Measurements from ENCODE around the gene ICAM2.

DNA sequence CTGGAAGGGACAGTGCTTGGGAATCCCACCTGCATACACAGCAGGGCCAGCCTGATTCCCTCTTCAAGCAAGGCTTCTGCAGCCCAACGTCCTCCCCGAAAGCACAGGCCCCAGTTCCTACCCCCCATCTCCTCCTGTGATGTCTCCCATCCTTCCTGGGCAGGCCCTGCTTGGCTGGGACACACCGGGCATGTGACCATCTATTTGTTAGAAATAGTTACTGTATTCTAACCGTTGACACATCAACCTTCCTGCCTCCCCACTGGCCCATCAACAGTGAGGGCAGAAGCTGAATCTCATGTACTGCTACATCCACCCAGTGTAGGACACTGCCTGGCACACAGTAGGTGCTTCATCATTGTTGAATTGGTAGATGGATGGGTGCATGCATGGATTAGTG is 11.6 kb downstream of the ICAM2 start:
- TF ChIP-seq, protein P1, sequence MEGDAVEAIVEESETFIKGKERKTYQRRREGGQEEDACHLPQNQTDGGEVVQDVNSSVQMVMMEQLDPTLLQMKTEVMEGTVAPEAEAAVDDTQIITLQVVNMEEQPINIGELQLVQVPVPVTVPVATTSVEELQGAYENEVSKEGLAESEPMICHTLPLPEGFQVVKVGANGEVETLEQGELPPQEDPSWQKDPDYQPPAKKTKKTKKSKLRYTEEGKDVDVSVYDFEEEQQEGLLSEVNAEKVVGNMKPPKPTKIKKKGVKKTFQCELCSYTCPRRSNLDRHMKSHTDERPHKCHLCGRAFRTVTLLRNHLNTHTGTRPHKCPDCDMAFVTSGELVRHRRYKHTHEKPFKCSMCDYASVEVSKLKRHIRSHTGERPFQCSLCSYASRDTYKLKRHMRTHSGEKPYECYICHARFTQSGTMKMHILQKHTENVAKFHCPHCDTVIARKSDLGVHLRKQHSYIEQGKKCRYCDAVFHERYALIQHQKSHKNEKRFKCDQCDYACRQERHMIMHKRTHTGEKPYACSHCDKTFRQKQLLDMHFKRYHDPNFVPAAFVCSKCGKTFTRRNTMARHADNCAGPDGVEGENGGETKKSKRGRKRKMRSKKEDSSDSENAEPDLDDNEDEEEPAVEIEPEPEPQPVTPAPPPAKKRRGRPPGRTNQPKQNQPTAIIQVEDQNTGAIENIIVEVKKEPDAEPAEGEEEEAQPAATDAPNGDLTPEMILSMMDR (IDR thresholded peaks at IDR 0.05): no peak
- peak in 1 of 2 donors; percentile 51 for TF ChIP-seq POLR2AphosphoS5 (IDR thresholded peaks at IDR 0.05)
